Measurements from ENCODE around the gene CLTC. TPM values are rescaled to one million over a fixed set of nuclear protein-coding genes. Genes with fewer than 3 reads are reported as not detected.
A peak's percentile ranks its signal among the peaks of the same experiment; 100 is the strongest.

Gene CLTC
- total and polyA plus RNA-seq, 2 experiments from 2014 or later: 107 to 344 TPM

DNA sequence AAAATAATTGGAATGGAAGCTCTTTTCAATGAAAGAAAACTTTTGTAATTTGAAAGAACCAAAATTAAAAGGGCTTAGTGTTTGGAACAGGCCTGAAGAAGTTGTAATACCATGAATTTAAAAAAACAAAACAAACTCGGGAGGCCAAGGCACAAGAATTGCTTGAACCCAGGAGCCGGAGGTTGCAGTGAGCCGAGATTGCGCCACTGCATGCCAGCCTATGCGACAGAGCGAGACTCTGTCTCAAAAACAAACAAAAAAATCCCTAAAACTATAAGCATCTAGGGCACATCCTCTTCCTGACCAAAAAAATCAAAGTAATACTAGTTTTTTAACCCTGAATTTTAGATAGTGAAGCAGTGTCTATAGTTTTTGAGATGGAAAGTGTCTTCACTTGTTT, 12.7 kb downstream of the CLTC start:
- Histone ChIP-seq H4K20me1 (replicated peaks; ENCODE audit: insufficient read depth) (peaks cover 61% of the 10 kb centered on the region), H3K4me2 (no peak overlapping the region), H3K9me2 (ENCODE audit: insufficient read depth) (no peaks in the 10 kb centered on the region), H3K4me1 (ENCODE audit: insufficient read depth) (peaks cover 15% of the 10 kb centered on the region), H2AFZ (no peak overlapping the region), H3K4me3 (no peak overlapping the region), H3K36me3 (ENCODE audit: insufficient read depth) (no peaks in the 10 kb centered on the region), H3K27ac (ENCODE audit: low read depth) (peak overlapping the region; percentile 8; the same call in 1 of the 2 replicates), H3K27me3 (ENCODE audit: insufficient read depth) (no peaks in the 10 kb centered on the region), H3F3A (replicated peaks; ENCODE audit: low read depth) (no peaks in the 10 kb centered on the region), H3K79me2 (replicated peaks; ENCODE audit: insufficient read depth) (peaks cover 100% of the 10 kb centered on the region)
- H3K4me1 Mint-ChIP-seq: peaks cover 20% of the 10 kb centered on the region; the same call in 2 of the 3 replicates
- H3K27me3 Mint-ChIP-seq (ENCODE audit: insufficient read depth, low read depth, poor library complexity): peaks cover 5% of the 10 kb centered on the region
- no peak for TF ChIP-seq EZH2phosphoT487 (IDR thresholded peaks at IDR 0.05; ENCODE audit: unreplicated experiment)
- TF ChIP-seq NANOG (IDR thresholded peaks at IDR 0.05; ENCODE audit: borderline replicate concordance): no peak
- TF ChIP-seq POLR2AphosphoS5 (IDR thresholded peaks at IDR 0.05; ENCODE audit: low read depth): no peak
- TF ChIP-seq, protein P1, sequence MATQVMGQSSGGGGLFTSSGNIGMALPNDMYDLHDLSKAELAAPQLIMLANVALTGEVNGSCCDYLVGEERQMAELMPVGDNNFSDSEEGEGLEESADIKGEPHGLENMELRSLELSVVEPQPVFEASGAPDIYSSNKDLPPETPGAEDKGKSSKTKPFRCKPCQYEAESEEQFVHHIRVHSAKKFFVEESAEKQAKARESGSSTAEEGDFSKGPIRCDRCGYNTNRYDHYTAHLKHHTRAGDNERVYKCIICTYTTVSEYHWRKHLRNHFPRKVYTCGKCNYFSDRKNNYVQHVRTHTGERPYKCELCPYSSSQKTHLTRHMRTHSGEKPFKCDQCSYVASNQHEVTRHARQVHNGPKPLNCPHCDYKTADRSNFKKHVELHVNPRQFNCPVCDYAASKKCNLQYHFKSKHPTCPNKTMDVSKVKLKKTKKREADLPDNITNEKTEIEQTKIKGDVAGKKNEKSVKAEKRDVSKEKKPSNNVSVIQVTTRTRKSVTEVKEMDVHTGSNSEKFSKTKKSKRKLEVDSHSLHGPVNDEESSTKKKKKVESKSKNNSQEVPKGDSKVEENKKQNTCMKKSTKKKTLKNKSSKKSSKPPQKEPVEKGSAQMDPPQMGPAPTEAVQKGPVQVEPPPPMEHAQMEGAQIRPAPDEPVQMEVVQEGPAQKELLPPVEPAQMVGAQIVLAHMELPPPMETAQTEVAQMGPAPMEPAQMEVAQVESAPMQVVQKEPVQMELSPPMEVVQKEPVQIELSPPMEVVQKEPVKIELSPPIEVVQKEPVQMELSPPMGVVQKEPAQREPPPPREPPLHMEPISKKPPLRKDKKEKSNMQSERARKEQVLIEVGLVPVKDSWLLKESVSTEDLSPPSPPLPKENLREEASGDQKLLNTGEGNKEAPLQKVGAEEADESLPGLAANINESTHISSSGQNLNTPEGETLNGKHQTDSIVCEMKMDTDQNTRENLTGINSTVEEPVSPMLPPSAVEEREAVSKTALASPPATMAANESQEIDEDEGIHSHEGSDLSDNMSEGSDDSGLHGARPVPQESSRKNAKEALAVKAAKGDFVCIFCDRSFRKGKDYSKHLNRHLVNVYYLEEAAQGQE (IDR thresholded peaks at IDR 0.05; ENCODE audit: unreplicated experiment): no peak
- TF ChIP-seq, protein P2, sequence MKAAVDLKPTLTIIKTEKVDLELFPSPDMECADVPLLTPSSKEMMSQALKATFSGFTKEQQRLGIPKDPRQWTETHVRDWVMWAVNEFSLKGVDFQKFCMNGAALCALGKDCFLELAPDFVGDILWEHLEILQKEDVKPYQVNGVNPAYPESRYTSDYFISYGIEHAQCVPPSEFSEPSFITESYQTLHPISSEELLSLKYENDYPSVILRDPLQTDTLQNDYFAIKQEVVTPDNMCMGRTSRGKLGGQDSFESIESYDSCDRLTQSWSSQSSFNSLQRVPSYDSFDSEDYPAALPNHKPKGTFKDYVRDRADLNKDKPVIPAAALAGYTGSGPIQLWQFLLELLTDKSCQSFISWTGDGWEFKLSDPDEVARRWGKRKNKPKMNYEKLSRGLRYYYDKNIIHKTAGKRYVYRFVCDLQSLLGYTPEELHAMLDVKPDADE (IDR thresholded peaks at IDR 0.05): no peak
- TF ChIP-seq CREB1 (CRISPR knock-in tag; IDR thresholded peaks at IDR 0.05; ENCODE audit: low read depth): no peak
- TF ChIP-seq, protein P3, sequence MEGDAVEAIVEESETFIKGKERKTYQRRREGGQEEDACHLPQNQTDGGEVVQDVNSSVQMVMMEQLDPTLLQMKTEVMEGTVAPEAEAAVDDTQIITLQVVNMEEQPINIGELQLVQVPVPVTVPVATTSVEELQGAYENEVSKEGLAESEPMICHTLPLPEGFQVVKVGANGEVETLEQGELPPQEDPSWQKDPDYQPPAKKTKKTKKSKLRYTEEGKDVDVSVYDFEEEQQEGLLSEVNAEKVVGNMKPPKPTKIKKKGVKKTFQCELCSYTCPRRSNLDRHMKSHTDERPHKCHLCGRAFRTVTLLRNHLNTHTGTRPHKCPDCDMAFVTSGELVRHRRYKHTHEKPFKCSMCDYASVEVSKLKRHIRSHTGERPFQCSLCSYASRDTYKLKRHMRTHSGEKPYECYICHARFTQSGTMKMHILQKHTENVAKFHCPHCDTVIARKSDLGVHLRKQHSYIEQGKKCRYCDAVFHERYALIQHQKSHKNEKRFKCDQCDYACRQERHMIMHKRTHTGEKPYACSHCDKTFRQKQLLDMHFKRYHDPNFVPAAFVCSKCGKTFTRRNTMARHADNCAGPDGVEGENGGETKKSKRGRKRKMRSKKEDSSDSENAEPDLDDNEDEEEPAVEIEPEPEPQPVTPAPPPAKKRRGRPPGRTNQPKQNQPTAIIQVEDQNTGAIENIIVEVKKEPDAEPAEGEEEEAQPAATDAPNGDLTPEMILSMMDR (conservative IDR thresholded peaks at IDR 0.05; ENCODE audit: low read depth in 2 of 2): no peak
- ATAC-seq (no peak), DNase-seq (ENCODE audit: low spot score) (no peak)
- H3K4me3 Mint-ChIP-seq: no peak overlapping the region
- H3K36me3 Mint-ChIP-seq (ENCODE audit: low read depth): peaks cover 26% of the 10 kb centered on the region; the same call in 2 of the 3 replicates
- H3K27ac Mint-ChIP-seq: no peak overlapping the region
- H3K9me3 Mint-ChIP-seq: no peaks in the 10 kb centered on the region

DNA sequence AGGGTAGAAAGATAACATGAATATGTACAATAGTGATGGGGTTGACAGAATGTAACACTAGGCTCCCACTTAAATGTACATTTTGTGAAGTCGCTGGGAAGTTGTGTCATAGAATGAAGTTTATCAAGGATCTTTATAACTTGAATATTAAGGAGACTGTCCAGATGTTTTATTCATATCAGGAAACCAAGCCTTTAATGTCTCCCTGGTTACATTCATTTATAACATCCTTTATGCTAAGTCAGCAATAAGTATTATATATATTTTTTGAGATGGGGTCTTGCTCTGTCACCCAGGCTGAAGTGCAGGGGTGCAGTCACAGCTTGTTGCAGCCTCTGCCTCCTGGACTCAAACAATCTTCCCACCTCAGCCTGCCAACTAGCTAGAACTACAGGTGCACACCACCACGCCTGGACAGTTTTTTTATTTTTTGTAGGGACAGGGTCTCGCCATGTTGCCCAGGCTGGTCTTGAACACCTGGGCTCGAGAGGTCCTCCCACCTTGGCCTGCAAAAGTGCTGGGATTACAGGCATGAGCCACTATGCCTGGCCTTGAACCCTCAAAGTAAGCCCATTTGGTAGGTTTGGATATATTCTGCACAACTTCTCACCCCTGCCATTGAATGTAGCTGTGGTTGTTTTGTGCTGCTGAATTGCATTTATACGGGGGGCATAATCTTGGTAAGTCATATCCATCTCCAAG, 14.1 kb downstream of the CLTC start:
- DNase-seq (ENCODE audit: low spot score) (no peak), ATAC-seq (no peak)
- peaks cover 100% of the 10 kb centered on the region for H3K79me2 ChIP-seq (replicated peaks; ENCODE audit: insufficient read depth)
- Mint-ChIP-seq H3K4me3 (0 out of 3 replicates have a peak overlapping the region, but pooled peaks have one; percentile 58), H3K27ac (no peak overlapping the region), H3K4me1 (peaks cover 23% of the 10 kb centered on the region; the same call in 2 of the 3 replicates), H3K27me3 (ENCODE audit: insufficient read depth, low read depth, poor library complexity) (peaks cover 5% of the 10 kb centered on the region), H3K9me3 (no peaks in the 10 kb centered on the region), H3K36me3 (ENCODE audit: low read depth) (peaks cover 25% of the 10 kb centered on the region; the same call in 2 of the 3 replicates)
- peak overlapping the region; percentile 37 for H3K4me2 ChIP-seq
- peaks cover 51% of the 10 kb centered on the region for H4K20me1 ChIP-seq (replicated peaks; ENCODE audit: insufficient read depth)
- H3F3A ChIP-seq (replicated peaks; ENCODE audit: low read depth): no peaks in the 10 kb centered on the region
- H3K36me3 ChIP-seq (ENCODE audit: insufficient read depth): no peaks in the 10 kb centered on the region
- H3K27me3 ChIP-seq (ENCODE audit: insufficient read depth): no peaks in the 10 kb centered on the region
- H3K4me1 ChIP-seq (ENCODE audit: insufficient read depth): peaks cover 15% of the 10 kb centered on the region
- H3K4me3 ChIP-seq: peak overlapping the region; percentile 3; the same call in 1 of the 2 replicates
- no peak overlapping the region for H2AFZ ChIP-seq
- H3K9me2 ChIP-seq (ENCODE audit: insufficient read depth): no peaks in the 10 kb centered on the region
- TF ChIP-seq, protein P1 (IDR thresholded peaks at IDR 0.05; ENCODE audit: unreplicated experiment): no peak
- no peak for TF ChIP-seq JUNB (IDR thresholded peaks at IDR 0.05; ENCODE audit: unreplicated experiment)
- TF ChIP-seq, protein P3 (conservative IDR thresholded peaks at IDR 0.05; ENCODE audit: low read depth in 2 of 2): no peak
- H3K27ac ChIP-seq (ENCODE audit: low read depth): peak overlapping the region; percentile 35; the same call in 1 of the 2 replicates
